NCI-H1417 treated with DMSO at 0.1 percent for 48 hours (cell line): ENCODE measurements around the gene PCDHAC2.

ENCODE experiments used
- DNase-seq: peaks from one replicate; lab custom pipeline; 2025; lab: John Stamatoyannopoulos, UW

The PCDHAC2 gene, protein sequence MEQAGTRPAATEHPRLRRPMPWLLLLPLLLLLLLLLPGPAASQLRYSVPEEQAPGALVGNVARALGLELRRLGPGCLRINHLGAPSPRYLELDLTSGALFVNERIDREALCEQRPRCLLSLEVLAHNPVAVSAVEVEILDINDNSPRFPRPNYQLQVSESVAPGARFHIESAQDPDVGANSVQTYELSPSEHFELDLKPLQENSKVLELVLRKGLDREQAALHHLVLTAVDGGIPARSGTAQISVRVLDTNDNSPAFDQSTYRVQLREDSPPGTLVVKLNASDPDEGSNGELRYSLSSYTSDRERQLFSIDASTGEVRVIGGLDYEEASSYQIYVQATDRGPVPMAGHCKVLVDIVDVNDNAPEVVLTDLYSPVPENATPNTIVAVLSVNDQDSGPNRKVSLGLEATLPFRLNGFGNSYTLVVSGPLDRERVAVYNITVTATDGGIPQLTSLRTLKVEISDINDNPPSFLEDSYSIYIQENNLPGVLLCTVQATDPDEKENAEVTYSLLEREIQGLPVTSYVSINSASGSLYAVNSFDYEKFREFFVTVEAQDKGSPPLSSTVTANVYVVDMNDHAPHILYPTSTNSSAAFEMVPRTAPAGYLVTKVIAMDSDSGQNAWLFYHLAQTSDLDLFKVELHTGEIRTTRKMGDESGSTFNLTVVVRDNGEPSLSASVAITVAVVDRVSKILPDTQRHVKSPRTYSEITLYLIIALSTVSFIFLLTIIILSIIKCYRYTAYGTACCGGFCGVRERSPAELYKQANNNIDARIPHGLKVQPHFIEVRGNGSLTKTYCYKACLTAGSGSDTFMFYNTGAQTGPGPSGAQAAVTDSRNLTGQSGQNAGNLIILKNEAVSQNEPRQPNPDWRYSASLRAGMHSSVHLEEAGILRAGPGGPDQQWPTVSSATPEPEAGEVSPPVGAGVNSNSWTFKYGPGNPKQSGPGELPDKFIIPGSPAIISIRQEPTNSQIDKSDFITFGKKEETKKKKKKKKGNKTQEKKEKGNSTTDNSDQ

DNA sequence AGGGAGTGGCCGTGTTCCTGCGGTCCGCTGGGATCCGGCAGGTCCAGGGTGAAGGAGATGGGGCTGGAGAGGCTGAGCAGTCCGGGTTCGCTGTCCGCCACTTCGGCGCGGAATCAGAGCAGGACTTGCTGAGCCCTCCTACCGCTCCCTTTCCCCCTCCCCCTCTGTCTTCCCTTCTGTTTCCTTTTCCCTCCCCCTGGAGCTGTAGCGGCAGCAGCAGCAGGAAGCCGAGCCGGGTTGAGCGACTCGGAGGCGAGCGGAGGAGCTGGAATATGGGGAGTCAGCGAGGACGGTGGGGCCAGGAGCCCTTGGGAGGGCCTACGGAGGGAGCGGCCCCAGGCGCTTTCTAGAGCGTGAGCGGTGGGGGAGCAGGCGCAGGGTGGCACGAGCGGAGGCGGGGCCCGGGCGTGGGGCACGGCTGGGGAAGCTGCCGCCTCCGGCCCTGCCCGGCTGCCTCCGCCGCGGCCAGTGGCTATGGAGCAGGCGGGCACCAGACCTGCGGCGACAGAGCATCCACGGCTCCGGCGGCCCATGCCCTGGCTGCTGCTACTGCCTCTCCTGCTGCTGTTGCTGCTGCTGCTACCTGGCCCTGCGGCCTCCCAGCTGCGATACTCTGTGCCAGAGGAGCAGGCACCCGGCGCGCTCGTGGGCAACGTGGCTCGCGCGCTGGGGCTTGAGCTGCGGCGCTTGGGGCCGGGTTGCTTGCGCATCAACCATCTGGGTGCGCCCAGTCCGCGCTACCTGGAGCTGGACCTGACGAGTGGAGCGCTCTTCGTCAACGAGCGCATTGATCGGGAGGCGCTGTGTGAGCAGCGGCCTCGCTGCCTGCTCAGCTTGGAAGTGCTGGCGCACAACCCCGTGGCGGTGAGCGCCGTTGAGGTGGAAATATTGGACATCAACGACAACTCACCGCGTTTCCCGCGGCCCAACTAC is at the start of gene PCDHAC2:
Gene PCDHAC2 (plus strand): TSS at position 184 of the 933 bp plus-strand sequence. CDS start 291 bp downstream, at position 475.
- DNase-seq, result peak; percentile 20

DNA sequence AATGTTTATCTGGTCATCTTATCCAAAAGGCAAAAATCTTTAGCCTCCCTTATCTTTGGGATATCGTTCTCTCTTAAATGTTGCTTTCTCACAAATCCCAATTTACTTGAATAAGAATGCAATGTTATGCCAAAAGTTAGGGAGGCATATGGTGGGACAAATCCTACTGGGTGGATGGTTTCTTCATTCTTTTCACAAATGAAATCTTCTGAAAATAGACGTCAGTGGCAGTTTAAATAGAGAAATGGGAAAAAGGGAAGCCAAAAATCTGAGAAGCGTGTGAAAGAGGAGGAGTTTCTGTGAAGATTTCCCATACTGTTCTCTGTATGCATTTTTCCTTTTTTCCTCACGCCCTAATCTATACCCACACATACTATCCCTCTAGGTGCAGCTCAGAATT is 42.7 kb upstream of the PCDHAC2 start:
- DNase-seq, result no peak

DNA sequence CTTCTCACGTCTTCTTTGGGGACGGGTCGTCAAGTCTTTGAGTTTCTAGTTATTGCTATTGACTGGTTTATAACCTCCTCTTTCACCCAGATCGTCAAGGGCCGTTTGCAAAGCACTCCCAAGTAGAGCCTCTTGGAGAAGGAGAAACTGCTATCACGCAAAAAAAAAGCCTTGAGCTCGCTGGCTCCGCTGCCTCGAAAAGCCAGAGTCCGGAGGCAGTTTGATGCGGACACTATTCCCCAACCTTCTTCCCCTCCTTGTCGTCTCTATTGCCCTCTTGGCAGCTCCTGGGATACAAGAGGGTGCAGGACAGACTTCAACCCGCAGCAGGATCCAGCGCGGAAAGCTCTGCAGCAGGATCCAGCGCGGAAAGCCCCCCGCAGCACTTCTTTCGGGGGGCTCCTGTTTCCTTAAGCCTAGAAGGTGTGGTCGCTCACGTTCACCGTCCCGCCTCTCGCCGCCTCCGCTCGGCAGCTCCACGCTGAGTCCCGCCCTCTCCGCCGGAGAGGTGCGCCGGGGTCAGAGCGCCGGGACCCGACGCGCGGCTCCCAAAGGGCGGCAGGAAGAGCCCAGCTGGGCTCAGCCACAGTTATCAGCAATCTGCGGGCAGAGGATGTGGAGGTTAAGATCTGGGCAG is 40.4 kb upstream of the PCDHAC2 start, which contains the start of gene PCDHAC1:
Gene PCDHAC1 (plus strand): TSS at position 494 of the 637 bp plus-strand sequence. CDS start 594 bp downstream, outside the sequence.
- DNase-seq, result no peak

DNA sequence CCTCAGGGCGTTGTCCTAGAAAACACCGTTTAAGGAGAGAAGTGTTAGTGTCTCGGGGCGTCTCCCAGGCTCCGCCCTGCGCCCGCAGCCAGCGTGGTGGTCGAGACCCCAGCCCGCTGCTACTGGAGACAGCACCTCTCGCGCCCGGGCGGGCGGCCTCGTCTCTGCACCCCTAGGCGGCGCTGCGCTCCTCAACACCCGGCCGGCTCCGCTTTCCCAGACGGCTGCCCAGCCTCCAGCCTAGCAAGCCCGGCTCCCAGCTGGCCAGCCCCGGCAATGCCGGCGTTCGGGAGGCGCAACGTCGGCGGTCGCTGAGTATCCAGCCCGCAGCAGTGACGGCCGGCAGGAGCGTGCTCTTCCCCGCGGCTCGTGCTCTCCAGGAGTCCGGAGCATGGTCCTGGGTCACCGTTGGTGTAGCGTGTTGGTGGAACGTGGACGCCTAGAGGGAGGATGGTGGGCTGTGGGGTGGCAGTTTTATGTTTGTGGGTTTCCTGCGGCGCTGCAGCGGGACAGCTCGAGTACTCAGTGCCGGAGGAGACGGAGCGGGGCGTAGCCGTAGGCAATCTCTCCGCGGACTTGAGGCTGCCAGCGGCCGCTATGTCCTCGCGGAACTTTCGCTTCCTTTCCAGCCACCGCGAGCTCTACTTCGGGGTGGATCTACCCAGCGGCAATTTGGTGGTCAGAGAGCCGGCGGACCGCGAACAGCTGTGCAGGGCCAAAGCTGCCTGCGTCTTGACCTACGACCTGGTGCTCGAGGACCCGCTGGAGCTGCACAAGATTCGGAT is 39.6 kb upstream of the PCDHAC2 start:
- no peak for DNase-seq

DNA sequence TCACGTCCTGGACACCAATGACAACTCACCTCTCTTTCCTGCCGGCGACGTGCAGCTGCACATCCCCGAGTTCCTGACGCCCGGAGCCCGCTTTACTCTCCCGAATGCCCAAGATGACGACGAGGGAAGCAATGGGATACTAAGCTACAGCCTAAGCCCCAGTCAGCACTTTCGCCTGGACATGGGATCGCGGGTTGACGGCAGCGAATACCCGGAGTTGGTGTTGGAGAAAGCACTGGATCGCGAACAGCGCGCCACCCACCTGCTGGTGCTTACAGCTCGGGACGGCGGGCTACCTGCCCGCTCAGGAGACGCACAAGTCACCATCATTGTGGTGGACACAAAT is 39.1 kb upstream of the PCDHAC2 start:
- DNase-seq, result no peak

DNA sequence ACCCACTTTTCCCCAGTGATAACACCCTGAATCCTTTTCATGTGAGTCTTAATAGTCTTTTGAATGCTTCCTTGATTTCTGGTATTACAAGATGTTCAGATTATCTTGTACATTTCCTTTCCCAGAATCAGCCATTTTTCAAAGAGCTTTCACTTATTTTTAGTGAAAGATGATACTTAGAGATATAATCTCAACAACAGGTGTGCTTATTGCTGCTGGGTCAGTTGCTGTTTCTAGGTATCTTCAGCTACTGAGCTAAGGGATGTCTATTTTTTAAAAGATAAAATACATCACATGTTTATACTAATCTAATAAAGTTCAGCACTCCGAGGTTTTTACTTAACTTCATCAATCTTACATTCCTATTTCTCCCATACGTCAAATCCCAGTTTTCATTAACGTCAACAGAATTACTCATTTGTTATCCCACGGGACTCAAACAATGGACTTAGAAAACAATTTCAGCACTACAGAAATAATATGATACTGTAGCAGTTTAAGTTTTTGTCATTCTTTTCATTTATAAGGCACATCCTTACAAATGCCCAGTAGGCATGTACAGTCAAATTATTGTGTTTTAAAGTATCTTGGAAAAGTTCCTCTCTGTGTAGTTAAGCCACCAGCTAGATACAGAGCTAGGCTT is 31.2 kb upstream of the PCDHAC2 start:
- DNase-seq, result no peak

DNA sequence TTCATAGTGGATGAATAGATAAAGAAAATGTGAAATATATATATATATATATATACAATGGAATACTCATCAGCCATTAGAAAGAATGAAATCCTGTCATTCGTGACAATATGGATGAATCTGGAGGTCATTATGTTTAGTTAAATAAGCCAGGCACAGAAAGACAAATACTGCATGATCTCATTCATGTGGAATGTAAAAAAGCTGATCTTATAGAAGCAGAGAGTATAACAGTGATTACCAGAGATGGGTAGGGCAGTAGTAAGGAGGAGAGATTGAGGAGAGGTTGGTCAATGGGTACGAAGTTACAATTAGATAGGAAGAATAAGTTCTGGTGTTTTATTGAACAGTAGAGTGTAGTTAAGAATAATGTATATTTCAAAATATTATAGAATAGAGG is 19.7 kb upstream of the PCDHAC2 start:
- DNase-seq, result no peak

DNA sequence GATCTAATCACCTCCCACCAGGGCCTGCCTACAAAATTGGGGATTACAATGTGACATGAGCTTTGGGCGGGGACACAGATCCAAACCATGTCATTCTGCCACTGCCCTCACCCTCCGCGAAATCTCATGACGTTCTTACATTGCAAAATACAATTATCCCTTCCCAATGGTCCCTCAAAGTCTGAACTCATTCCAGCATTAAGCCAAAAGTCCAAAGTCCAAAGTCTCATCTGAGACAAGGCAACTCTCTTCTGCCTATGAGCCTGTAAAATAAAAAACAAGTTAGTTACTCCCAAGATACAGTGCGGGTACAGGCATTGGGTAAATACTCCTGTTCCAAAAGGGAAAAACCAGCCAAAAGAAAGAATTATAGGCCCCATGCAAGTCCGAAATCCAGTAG is 14.6 kb upstream of the PCDHAC2 start:
- no peak for DNase-seq

DNA sequence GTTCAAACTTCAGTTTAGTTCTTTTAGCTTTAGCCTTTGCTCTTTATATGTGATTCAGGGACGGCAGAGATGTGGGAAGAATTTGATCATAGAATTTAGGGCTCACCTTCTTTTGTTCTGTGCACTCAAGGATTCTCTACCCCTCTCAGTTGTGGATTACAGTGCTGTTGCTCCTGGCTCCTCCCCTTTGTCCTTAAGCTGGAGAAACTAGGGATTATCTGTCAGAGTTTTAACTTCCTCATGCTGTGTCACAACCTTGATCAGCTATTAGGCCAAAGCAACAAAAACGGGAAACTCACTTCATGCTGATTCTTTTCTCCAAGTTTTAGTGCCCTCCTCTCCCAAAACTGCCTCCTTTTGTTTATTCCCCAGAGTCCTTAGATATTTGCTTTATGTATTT is 13.0 kb upstream of the PCDHAC2 start:
- DNase-seq, result no peak

DNA sequence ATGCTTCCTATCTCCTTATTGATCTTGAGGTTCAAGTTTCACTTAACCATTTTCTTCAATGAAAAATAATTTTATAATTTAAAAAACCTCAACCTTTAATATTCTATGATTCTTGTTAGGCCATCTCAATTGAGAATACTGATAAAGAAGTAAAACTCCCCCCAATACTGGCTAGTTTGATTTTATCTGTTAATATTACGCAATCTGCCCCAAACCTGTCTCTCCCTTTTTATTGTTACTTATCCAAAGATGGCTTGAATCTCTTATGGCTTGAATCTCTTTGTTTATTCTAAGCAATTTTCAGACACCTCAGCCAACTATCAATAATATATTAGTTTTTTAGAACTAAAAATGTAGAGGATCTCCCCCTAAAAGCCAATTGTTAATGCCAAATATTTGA is 4.1 kb upstream of the PCDHAC2 start:
- no peak for DNase-seq

DNA sequence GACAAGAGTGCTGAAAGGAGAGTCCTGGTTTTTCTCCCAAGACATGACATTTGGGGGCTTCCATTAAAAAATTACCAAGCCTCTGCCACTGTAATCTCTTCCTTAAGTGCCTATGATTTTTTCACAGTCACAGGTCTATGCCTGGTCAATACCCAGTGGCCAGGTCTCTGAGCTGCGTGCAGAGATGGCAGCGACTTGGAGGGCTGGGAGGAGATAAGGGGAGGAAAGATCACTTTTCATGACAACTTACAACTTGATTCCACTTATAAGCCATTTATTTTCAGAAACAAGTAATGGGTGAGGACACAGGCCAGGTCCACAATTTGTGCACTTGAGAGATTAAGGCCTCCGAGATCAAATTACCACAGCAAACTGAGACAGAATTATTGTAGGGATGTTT is 1.9 kb upstream of the PCDHAC2 start:
- DNase-seq, result no peak

DNA sequence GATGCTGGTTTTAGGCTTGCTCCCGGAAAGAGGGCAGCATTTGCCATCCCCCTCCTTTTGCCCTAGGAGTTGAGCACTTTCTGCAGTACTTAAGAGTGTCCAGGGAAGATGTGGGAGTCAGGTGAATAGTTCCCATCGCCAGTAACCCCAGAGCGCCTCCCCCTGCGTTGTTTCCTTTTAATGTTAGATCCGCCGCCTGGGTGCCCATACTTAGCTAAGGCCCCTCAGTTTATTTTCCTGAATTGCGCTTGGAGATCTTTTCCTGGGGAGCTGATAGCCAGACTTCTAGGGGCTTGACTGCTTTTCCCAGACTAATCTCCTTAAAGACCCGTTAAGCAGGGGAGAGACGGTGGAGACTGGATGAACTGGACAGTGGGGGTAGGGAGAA is 377 bp upstream of the PCDHAC2 start:
- DNase-seq, result no peak

DNA sequence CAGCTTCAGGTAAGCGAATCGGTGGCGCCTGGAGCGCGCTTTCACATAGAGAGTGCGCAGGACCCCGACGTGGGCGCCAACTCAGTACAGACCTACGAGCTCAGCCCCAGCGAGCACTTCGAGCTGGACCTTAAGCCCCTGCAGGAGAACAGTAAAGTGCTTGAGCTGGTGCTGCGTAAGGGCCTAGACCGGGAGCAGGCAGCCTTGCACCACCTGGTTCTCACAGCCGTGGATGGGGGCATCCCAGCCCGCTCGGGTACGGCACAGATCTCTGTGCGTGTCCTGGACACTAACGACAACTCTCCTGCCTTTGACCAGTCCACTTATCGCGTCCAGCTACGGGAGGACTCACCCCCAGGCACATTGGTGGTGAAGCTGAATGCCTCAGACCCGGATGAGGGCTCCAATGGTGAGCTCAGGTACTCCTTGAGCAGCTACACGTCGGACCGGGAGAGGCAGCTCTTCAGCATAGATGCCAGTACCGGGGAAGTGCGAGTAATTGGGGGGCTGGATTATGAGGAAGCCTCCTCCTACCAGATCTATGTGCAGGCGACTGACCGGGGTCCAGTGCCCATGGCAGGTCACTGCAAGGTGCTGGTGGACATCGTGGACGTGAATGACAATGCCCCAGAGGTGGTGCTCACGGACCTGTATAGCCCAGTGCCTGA is 1.1 kb downstream of the PCDHAC2 start:
- no peak for DNase-seq

DNA sequence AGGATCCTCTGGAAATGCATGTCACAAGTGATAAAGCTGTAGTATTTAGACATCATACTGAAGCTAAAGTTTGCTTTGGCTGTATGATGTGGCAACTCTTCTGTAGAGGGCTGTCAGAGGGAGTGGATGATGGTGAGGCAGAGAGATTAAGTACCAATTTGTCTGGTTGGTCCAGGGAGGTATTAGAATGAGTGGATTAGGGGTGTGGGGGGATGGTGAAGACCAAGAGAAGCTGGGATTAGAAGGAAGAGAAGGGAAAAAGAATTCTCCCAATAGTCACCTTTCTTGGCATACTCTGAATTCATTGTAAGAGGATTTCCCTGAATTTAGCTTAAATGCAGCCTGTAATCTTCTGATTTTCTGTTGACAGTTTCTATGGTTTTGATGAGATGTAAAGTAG is 3.6 kb downstream of the PCDHAC2 start:
- no peak for DNase-seq

DNA sequence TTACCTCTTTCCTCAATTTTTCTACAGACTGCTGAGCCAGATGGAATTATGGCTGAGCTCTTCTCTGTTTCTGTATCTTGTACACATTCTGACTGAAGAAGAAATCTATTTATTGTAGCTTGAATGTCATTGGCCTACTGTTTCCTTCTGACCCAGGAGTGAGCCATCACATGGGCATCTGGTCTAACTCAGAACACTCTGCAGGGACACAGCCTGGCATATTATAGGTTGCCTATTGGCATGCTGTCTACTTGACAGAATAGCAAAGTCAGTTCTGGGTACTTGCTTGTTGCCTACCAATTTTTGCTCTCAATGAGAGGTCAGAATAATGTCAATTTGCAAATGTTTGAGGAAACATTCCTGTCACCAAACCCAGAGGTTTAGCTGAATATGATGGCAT is 7.3 kb downstream of the PCDHAC2 start:
- no peak for DNase-seq

DNA sequence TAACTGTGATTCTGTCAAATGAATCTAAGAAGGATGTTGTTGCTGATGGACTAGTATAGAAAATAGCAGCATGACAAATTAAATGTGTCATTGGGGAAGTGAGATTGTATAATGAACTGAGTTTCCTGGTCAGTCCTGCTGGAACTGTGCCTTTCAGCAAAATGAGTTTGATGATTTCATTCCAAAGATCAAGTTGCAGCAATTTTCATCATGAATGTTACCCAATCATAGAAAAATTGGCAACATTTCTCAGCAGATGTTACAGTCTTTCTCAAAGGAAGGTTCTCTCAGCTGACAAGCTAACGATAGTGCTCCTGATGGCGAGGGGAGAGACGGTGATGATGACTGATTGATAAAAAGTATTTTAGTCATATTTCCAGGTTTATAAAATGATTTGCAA is 10.7 kb downstream of the PCDHAC2 start:
- no peak for DNase-seq

DNA sequence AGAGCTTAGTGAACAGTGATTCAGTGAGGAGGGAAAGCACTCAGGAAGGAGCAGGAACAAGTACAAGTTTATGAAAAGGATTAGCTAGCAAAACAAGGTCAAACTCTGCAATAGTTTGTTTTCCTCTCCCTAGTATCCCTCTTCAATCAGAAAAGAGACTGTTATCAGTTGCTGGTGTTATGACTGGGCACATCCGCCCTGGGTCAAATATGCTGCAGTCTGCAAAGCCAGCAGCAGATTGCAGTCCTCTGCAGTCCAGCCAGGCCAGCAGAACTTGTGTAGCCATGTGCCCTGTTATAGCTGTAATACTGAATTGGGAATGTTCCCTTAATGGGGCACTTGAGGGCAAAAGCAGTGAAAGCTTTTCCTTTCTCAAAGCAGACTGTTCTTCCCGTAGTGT is 12.0 kb downstream of the PCDHAC2 start:
- no peak for DNase-seq

DNA sequence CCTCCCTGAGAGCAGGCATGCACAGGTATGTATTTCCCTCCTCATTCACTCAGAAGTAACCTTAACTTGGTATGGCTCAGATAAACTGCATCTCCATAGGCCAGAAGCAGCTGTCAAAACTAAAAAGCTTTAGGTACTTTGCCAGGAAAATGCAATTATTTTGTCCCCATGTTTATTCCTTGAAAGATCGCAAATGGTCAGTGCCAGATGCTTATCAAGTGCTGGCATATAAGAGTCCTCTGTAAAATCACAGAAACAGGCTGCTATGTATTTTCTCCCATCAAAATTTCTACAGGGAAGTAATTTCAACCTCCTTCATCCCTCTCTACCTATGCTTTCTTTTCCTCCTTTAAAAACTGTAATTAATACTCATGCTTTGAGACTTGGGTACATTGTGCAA is 12.7 kb downstream of the PCDHAC2 start:
- no peak for DNase-seq

DNA sequence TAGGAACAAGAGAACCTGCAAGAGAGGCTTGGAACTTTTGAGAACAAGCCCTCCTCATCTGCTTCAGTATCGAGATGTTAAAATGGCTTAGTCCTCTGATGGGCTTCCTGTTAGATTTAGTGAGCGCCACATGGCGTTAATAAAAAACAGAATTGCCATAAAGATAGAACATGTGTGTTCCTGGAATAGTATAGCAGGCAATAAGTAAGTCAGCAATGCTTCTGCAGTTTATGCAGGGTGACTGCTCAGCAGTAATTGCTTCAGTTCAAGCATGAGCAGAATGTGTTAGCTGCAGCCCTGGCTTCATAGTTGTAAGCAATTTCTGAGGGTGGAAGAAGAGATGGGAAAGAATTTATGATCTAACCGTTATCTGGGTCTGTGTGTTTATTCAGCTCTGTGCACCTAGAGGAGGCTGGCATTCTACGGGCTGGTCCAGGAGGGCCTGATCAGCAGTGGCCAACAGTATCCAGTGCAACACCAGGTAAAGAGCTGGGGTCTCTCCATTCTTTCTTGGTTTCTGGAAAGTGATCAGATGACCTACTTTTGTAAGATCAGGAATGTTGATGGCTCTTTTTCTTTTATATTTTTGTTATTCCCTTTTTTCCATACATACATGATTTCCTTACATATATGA is 15.9 kb downstream of the PCDHAC2 start:
- DNase-seq, result no peak
